ENCODE measurements around the gene GLCCI1. TPM values are rescaled to one million over a fixed set of nuclear protein-coding genes. Genes with fewer than 3 reads are reported as not detected.
A peak's percentile ranks its signal among the peaks of the same experiment; 100 is the strongest.

The GLCCI1 gene
- total and polyA plus RNA-seq, 10 donors = 9.1 to 53.2 (median 42.6) TPM

DNA sequence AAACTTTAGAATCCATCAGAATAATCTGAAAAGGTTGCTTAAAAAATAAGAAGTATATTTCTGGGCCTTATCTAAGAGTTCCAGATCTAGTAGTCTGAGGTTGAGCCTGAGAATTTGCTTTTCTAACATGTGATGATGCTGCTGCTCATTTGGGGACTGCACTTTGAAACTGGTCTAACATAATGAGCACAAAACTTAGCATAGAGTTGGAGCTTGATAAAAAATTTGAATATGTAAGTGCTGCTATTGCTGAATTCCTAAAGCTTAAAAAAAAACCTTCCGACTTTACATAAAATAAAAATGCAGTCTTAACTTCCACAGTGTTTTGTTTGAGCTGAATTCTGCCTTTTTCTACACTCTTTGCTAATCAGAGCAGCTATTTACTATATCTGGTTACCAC is 48.8 kb downstream of the GLCCI1 start:
- 91 to 100% (median 93%) methylated on average over 1 of the region's 1 CpG for WGBS, 5 donors
- Histone ChIP-seq H3K27ac (peak overlapping the region in 1 of 8 donors; percentile 75), H3K27me3 (replicated peaks in 1 of 7) (no peaks in the 10 kb centered on the region), H3K4me3 (no peak overlapping the region), H3K9me3 (no peaks in the 10 kb centered on the region), H3K36me3 (peaks cover 0 to 42% (median 8%) of the 10 kb centered on the region in 6 donors), H3K4me1 (peaks cover 0 to 52% (median 21%) of the 10 kb centered on the region in 6 donors)
- DNase-seq = no peak
- intact Hi-C loops (cut with DNase I; ENCODE audit: low total_unique reads) = no loop called here
- TF ChIP-seq CTCF (IDR thresholded peaks at IDR 0.05 in 8 of 11, conservative IDR thresholded peaks at IDR 0.05 in 3 of 11) (no peak), POLR2AphosphoS5 (IDR thresholded peaks at IDR 0.05) (no peak), POLR2A (IDR thresholded peaks at IDR 0.05) (no peak)

GRCh38 chr7:8018961-8019360 is 50.4 kb downstream of the GLCCI1 start:
- 62 to 82% (median 74%) methylated on average over 1 of the region's 1 CpG for WGBS, 5 donors
- intact Hi-C loops (cut with DNase I; ENCODE audit: low total_unique reads) = no loop called here
- Histone ChIP-seq H3K27ac (no peak overlapping the region), H3K4me1 (peaks cover 0 to 49% (median 20%) of the 10 kb centered on the region in 6 donors), H3K9me3 (no peaks in the 10 kb centered on the region), H3K36me3 (peaks cover 0 to 51% (median 14%) of the 10 kb centered on the region in 6 donors), H3K27me3 (replicated peaks in 1 of 7) (no peaks in the 10 kb centered on the region), H3K4me3 (no peak overlapping the region)
- no peak for DNase-seq
- TF ChIP-seq CTCF (IDR thresholded peaks at IDR 0.05 in 8 of 11, conservative IDR thresholded peaks at IDR 0.05 in 3 of 11) (no peak), POLR2A (IDR thresholded peaks at IDR 0.05) (no peak), POLR2AphosphoS5 (IDR thresholded peaks at IDR 0.05) (no peak)

DNA sequence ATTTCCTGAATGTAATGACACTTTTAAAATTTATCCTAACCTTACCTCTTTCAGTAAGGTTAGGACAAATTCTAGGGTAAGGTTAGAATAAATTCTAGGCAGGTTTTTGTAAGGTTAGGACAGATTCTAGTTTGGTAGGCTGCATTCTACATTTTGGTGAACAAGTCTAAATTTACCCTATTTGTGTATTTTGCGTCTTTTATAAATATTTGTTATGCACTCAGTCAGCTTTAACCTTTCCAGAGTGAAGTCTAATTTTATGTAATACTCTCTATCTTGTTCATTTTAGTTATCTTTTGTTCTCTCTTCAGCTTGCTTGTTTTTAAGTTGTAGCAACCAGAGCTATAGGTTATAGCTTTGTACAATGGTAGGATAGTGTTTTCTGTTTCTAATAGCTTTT is 54.0 kb downstream of the GLCCI1 start:
- no peaks in the 10 kb centered on the region for H3K27me3 ChIP-seq (replicated peaks in 1 of 7)
- H3K4me3 ChIP-seq = no peak overlapping the region
- no peak overlapping the region for H3K27ac ChIP-seq
- intact Hi-C loops (cut with DNase I; ENCODE audit: low total_unique reads) = no loop called here
- TF ChIP-seq POLR2A (IDR thresholded peaks at IDR 0.05) (no peak), CTCF (IDR thresholded peaks at IDR 0.05 in 8 of 11, conservative IDR thresholded peaks at IDR 0.05 in 3 of 11) (no peak), POLR2AphosphoS5 (IDR thresholded peaks at IDR 0.05) (no peak)
- no peak for DNase-seq
- H3K36me3 ChIP-seq = peaks cover 0 to 73% (median 38%) of the 10 kb centered on the region in 6 donors
- H3K9me3 ChIP-seq = peaks cover 0 to 26% (median 20%) of the 10 kb centered on the region in 8 donors
- H3K4me1 ChIP-seq = peaks cover 0 to 13% (median 0%) of the 10 kb centered on the region in 6 donors
- WGBS, 5 donors = 47 to 100% (median 97%) methylated on average over 1 of the region's 1 CpG

DNA sequence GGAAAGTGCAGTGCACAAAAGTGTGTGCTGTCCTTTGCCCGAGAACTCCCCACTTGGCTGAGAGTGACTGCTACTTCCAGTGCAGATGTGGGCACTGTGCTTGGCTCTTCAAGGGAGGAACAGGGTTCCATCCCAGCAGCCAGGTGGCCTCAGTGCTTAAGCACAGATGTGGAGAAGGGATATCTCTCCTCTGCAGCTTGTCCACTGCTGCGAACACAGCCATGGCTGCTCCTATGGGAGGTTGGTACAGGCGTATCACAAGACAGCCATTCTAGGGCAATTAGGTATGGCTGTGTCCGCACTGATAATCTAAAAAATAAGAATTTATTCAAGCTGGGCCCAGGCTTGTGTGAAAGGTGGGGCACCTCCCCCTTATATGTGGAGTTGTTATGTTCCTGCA is 66.6 kb downstream of the GLCCI1 start:
- Histone ChIP-seq H3K27ac (peak overlapping the region in 3 of 8 donors; percentile 5 to 58 (median 26)), H3K4me3 (no peak overlapping the region), H3K36me3 (peaks cover 0 to 28% (median 2%) of the 10 kb centered on the region in 6 donors), H3K27me3 (replicated peaks in 1 of 7) (no peaks in the 10 kb centered on the region), H3K4me1 (peaks cover 0 to 14% (median 0%) of the 10 kb centered on the region in 6 donors), H3K9me3 (peaks cover 0 to 18% (median 12%) of the 10 kb centered on the region in 8 donors)
- no peak for DNase-seq
- intact Hi-C loops (cut with DNase I; ENCODE audit: low total_unique reads) = no loop called here
- WGBS, 5 donors = 94 to 100% (median 98%) methylated on average over 3 to 4 of the region's 4 CpGs
- TF ChIP-seq POLR2AphosphoS5 (IDR thresholded peaks at IDR 0.05) (no peak), POLR2A (IDR thresholded peaks at IDR 0.05) (no peak), CTCF (IDR thresholded peaks at IDR 0.05 in 8 of 11, conservative IDR thresholded peaks at IDR 0.05 in 3 of 11) (no peak)

Data from spleen (tissue), 11 donors.